Heart left ventricle (tissue), 13 donors: Measurements from ENCODE around the gene RAC3.

Experiments
- CTCF ChIP-seq, 12 donors: fragments of 200-600 bp; sonication (generic) in 4 of 12; IDR thresholded peaks; one replicate each; pipeline versions ENCODE4 v1.5.0 to v1.8.0; 2018 to 2022; ENCODE audit warnings: antibody characterized with exemption in 12 of 12, mild to moderate bottlenecking in 5 of 12
- POLR2A ChIP-seq, 2 donors: fragments of 450-650 bp; IDR thresholded peaks; one replicate each; pipeline ENCODE4 v1.6.1; 2017; ENCODE audit warnings: antibody characterized with exemption in 2 of 2, mild to moderate bottlenecking in 2 of 2, moderate library complexity in 2 of 2
- donor health status: ischemic (EF 13 %, LVEDD 7.1; RV severe dilation, severe dysfunction).
- donor health status: DM: no; HTN: yes; CAD: no.
- donor health status: DM: no; HTN: no; CAD: no.
- donor health status: ischemic (EF 25% LVEDD 6.9; RV normal size, moderate dysfunction).
- donor health status: ischemic (EF 25% LVEDD 5.7; RV mildly dilated, moderate dysfunction).
- donor health status: ischemic (EF 35%, LVEDD 5.7; RV mildly dilated, moderate dysfunction).
- donor health status: nonischemic (EF 11% LVEDD 7.7; RV severe dilation, severe dysfunction).
- donor health status: DM: yes; HTN: yes; CAD: no.
- donor health status: PGD.
- donor health status: ischemic (EF 29% LVEDD 5.4; RV normal size, mild dysfunction).
- donor health status: nonischemic (EF 23%, LVEDD 6.1; RV moderate dilation, normal function).

- no peak for TF ChIP-seq CTCF (IDR thresholded peaks at IDR 0.05)
- TF ChIP-seq POLR2A (IDR thresholded peaks at IDR 0.05), result no peak
These were observed 8.5 kb upstream of the RAC3 start, which contains the start of gene LRRC45 for GRCh38 chr17:82022981-82023446.
